HG03520 (cell line): Measurements from ENCODE around the gene SNUPN.
"Not testable (repeated sequence)": the region's sequence is repeated elsewhere in the genome, so short reads cannot be mapped to it uniquely, and the experiment has no call there.

Experiments used
- ATAC-seq: cut with Tn5 transposase; IDR thresholded peaks from one replicate; pipeline ENCODE4 v1.9.1; 2021; ENCODE audit warnings: mild to moderate bottlenecking, moderate library complexity; ENCODE audit not compliant: unreplicated experiment

SNUPN gene

GRCh38 chr15:75584121-75584520 lies 41.4 kb downstream of the SNUPN start:
- ATAC-seq, result no peak

DNA sequence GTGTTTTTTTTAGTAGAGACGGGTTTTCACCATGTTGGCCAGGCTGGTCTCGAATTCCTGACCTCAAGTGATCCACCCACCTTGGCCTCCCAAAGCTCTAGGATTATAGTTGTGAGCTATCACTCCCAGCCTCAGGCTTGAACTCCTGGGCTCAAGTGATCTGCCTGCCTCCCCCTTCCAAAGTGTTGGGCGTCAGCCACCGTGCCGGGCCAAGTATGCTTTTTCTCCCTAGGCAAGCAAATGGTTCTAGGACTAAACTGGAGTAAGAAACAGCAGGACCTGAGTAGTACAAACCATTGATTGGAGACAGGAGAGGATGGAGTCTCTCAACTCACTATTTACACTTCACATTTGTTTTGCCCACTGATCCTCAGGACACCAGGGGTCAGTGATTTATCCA lies 41.8 kb downstream of the SNUPN start:
- ATAC-seq, result no peak

DNA sequence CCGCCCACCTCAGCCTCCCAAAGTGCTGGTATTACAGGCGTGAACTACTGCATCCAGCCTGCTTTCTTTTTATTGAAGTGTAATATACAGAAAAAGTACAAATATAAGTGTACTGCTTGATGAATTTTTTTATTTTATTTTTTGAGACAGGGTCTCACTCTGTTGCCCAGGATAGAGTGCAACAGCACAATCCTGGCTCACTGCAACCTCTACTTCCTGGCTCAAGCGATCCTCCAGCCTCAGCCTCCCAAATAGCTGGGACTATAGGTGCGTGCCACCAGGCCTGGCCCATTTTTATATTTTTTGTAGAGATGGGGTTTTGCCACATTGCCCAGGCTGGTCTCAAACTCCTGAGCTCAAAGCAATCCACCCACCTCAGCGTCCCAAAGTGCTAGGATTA lies 42.6 kb downstream of the SNUPN start:
- not testable (repeated sequence) for ATAC-seq

DNA sequence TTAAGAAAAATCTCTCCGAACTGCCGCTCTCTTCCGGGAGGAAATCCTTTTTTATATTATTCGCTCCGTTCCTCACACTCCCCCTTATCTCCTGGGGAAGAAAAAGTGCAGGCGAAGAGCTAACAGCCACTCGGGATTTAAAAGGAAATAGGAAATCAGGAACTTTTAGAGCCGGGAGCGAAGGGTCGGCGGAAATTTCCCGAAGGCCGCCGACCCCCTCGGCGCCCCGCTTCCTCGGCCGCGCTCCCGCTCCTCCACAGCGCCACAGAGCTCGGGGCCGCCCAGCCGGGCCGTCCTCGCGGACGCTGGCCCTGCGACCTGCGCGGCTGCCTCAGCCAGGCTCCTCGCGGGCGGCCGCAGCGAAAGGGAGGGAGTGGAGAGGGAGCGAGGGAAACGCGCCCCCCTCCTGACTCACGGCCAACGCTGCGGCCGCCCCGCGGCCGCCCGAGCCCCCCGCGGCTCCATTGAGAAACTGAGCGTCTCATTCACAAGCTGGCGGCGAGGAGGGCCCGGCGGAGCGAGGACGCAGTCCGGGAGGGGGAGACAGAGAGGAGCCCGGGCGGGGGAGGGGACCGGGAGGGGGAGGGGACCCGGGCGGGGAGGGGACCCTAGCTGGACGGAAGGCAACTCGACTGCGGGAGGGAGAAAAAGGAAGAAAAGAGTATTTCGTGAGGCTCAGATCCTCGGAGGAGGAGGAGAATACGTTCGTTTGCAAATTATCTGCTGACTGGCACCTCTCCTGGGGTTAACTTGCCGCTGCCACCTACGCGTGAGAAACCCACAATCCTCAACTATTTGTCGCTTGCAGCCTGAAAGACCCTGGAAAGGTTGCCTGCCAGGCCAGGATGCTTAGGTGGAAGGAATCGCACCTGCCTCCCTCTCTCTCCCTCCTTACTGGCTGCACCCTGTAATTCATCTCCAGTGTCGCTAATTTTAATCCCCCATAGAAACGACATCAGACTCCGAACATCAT lies 46.3 kb downstream of the SNUPN start, which contains the start of gene PTPN9:
Gene PTPN9, minus strand, starts transcription at position 368 of the 973 bp plus-strand sequence. CDS start 539 bp downstream, outside the sequence.
- peak; percentile 53 for ATAC-seq

- peak; percentile 35 for ATAC-seq
These were observed 47.2 kb downstream of the SNUPN start for GRCh38 chr15:75578173-75578947.

DNA sequence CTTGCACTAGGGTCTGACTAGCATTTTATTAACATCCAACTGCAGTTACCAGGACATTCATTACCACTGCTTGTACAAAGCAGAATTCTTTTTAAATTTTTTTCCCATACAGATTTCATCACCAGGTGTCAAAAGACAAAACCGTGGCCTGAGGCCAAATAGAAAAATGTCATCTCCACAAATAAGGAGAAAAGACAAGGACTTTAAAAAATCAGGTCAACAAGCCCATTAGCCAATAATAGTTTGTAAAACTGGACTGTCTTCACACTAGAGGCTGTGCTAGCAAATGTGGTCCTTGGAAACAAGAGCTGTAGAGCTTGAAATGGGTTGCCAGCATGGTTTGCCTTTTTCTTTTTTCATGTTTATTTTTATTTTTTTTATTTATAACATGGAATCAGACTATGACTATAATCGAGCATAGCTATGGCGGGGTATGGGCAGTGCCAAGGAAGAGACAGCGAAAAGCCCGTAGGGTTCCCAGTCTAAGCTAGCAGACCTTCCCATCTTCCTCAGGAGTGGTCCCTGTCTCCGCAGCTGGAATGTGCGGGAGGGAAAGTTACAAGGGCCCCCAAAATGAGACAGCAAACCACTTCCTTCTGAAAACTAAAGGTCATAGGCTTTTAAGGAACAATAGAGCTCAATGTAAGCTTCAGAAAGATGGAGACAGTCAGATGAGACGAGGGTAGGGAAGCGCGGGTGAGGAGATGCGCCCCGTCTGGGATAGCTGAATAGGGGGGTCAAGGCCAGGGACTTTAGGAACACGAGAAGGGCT lies 47.9 kb downstream of the SNUPN start:
- ATAC-seq, result no peak

DNA sequence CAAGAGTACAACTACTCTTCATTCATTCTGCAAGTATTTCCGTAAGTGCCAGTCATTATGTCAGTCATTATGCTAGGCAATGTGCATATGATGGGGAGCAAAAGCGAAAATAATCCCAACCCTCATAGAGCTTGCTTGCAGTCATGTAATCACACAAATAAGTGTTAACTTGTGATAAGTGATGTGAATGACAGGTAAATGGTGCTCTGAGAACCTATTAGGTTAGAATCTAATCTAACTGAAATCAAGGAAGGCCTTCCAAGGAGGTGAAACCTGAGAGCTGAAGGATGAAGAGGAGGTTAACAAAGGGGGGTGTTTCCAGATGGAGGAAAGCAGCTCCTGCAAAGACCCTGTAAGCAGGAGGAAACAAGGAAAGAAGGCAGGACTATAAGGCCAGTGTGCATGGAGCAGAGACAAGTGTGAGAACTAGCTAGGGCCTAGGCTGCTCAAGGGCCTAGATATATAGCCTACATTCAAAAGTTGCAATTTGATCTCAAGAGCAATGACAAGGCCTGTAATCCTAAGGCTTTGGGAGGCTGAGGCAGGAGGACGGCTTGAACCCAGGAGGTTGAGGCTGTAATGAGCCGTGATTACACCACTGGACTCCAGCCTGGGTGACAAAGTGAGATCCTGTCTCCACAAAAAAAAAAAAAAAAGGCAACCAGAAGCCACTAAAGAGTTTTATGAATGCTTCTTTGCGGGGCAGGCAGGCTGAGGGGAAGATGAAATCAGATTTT lies 51.7 kb downstream of the SNUPN start:
- no peak for ATAC-seq

DNA sequence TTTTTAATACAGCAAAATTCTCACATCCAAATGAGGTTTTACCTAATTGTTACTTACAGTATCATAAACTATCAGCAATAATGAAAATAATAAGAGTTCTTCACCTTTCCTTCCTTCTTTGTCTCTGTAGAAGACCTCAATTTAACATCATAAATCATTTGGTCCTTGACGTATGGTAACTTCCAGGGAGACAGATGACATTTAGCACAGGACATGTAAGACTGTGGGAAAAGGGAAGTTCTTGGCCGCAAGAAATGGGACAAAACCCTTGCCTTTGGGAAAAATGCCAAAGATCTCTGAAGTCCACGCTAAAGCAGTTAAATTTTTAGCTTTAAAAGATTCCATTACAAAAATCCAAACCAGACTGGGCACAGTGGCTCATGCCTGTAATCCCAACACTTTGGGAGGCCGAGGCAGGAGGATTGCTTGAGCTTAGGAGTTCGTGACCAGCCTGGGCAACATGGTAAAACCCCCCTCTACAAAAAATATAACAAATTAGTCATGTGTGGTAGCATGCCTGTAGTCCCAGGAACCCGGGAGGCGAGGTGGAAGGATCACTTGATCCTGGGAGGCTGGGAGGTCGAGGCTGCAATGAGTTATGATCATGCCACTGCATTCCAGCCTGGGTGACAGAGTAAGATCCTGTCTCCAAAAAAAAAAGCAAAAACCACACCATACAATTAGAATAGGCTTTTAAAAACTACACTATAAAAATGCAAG lies 55.2 kb downstream of the SNUPN start:
- ATAC-seq, result no peak

DNA sequence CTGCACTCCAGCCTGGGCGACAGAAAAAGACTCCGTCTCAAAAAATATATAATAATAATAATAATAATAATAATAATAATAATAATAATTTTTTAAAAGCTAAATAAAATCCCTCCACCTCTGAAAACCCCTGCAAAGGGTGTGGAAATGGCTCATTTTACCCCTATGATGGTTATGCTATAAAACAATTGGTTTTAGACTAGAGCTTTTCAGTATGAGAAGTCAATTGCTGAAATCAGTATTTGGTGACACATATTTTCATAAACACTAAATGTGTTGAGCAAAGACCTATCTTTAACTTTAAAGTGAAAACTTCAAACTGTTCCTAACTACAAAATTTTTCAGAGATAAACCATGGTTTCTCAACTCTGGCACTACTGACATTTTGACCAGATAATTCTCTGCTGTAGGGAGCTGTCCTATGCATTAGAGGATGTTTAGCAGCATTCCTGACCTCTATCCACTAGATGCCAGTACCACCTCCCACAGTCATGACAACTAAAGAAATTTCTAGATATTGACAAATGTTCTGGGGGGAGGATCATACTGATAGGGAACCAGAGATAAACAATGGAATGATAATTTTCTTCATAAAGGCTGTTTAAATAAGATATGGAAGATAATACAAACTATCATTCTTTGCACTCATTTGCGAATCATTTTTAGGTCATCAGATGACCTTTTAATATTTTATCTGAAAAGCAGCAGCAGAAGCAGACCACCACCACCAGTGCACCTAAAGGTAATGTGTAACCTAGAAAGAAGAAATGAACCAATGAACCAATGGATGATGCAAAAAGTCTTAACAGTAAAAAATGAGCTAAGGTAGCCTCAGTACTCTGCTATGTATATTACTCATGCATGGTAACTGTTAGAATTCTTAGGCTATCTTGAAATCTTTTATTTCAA lies 60.2 kb downstream of the SNUPN start:
- ATAC-seq, result no peak

DNA sequence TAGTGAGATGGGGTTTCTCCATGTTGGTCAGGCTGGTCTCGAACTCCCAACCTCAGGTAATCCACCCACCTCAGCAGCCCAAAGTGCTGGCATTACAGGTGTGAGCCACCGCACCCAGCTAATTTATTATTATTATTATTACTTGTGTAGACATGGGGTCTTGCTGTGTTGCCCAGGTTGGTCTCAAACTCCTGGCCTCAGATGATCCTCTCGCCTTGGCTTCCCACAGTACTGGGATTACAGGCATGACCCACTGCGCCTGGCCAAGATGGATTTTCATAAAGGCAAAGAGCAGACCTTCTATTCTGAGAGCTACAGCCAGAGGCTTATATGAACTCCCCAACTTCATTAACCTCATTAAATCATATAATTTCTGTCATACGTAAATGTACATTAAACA lies 63.6 kb downstream of the SNUPN start:
- ATAC-seq, result no peak

GRCh38 chr15:75559360-75559759 lies 66.2 kb downstream of the SNUPN start:
- ATAC-seq, result not testable (repeated sequence)

DNA sequence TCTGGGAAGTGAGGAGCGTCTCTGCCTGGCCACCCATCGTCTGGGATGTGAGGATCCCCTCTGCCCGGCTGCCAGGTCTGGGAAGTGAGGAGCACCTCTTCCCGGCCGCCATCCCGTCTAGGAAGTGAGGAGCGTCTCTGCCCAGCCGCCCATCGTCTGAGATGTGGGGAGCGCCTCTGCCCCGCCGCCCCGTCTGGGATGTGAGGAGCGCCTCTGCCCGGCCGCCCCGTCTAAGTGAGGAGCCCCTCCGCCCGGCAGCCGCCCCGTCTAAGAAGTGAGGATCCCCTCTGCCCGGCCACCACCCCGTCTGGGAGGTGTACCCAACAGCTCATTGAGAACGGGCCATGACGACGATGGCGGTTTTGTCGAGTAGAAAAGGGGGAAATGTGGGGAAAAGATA lies 66.6 kb downstream of the SNUPN start:
- not testable (repeated sequence) for ATAC-seq

- no peak for ATAC-seq
These were observed 70.8 kb downstream of the SNUPN start for GRCh38 chr15:75554717-75555116.

- ATAC-seq, result no peak
These were observed 71.9 kb downstream of the SNUPN start for GRCh38 chr15:75553659-75554058.

DNA sequence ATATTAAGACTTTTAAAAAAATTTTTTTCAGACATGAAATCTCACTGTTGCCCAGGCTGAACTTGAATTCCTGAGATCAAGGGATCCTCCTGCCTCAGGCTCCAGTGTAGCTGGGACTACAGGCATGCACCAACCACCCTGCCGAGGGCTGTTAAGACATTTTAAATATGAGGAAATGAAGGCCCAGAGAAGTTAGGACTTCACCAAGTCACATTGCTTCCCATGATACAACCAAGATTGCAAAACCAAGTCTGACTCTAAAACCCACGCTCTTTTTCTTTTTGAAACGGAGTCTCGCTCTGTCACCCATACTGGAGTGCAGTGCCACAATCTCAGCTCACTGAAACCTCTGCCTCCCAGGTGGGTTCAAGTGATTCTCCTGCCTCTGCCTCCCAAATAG lies 74.4 kb downstream of the SNUPN start:
- ATAC-seq, result no peak
